HepG2 (cell line): ENCODE measurements around the gene FRMD4A. TPM values are rescaled to one million over a fixed set of nuclear protein-coding genes. Genes with fewer than 3 reads are reported as not detected.

Source experiments
- ATAC-seq: fragments of 200-7000 bp; cut with Tn5 transposase; 3 replicates; pipeline ENCODE4 v1.9.1; 2020; ENCODE audit warnings: mild to moderate bottlenecking, moderate library complexity
- BruUV-seq: library from RNA; stranded (reverse); fragments of 400-500 nt; replicated peaks from 2 replicates; lab custom pipeline; 2021; lab: Mats Ljungman, UMichigan
- CTCF ChIA-PET: fragments of 300-600 bp; formaldehyde crosslinking; extraction: SDS; loops from one replicate; lab custom pipeline; 2021; ENCODE audit warnings: low total read pairs, inconsistent platforms, low intra/inter-chr PET ratio; lab: Yijun Ruan, JAX
- POLR2A ChIA-PET: fragments of 350-600 bp; sonication (Branson Sonifier 250); formaldehyde crosslinking; loops from one replicate; lab custom pipeline; 2020; ENCODE audit warnings: antibody characterized with exemption, inconsistent platforms; lab: Yijun Ruan, JAX
- DNase-seq: peaks from one replicate; pipeline ENCODE4 v3.0.0-alpha.2; 2015; ENCODE audit warnings: low spot score
- FAIRE-seq: peaks from 3 replicates; lab custom pipeline; 2011; peaks lifted over from hg19 to GRCh38; lab: Jason Lieb, UNC
- H2AFZ ChIP-seq: one replicate; pipeline ENCODE4 v1.6.1; 2011; ENCODE audit warnings: low read length, inconsistent platforms
- H3K27ac ChIP-seq: fragments of 300-600 bp; 3 replicates; pipeline ENCODE4 v1.8.0; 2011; ENCODE audit warnings: mixed run types, mild to moderate bottlenecking, mixed read lengths, low read length, inconsistent platforms; ENCODE audit not compliant: insufficient read depth; ENCODE audit errors: extremely low read length
- H3K27me3 ChIP-seq, 2 experiments: fragments of 200-600 bp in 1 of 2; 2 replicates in 1 of 2; 3 replicates in 1 of 2; pipeline versions ENCODE4 v1.6.0 to v1.8.0; 2011; ENCODE audit warnings: low read length in 2 of 2, mild to moderate bottlenecking in 2 of 2, moderate library complexity in 2 of 2, inconsistent platforms in 1 of 2; ENCODE audit not compliant: insufficient read depth in 2 of 2, control insufficient read depth in 1 of 2
- H3K36me3 ChIP-seq, 2 experiments: fragments of 200-600 bp in 1 of 2; replicated peaks in 1 of 2; 2 replicates in 1 of 2; 3 replicates in 1 of 2; pipeline versions ENCODE4 v1.5.1 to v1.8.0; 2011; ENCODE audit warnings: low read length in 2 of 2, inconsistent platforms in 1 of 2; ENCODE audit not compliant: insufficient read depth in 2 of 2, control insufficient read depth in 1 of 2
- H3K4me1 ChIP-seq: 2 replicates; pipeline ENCODE4 v1.5.1; 2012; ENCODE audit warnings: low read length, inconsistent platforms; ENCODE audit not compliant: insufficient read depth
- H3K4me2 ChIP-seq: 2 replicates; pipeline ENCODE4 v1.6.0; 2011; ENCODE audit warnings: low read depth, low read length, inconsistent platforms
- H3K4me3 ChIP-seq, 3 experiments: fragments of 200-600 bp in 1 of 3; sonication (generic), shearing (Covaris generic) in 1 of 3; replicated peaks in 1 of 3; 2 replicates each; pipeline ENCODE4 v1.5.1; 2011 to 2016; ENCODE audit warnings: low read length in 3 of 3, inconsistent platforms in 2 of 3, low read depth in 2 of 3, mild to moderate bottlenecking in 2 of 3, control low read depth in 1 of 3, mixed read lengths in 1 of 3; ENCODE audit not compliant: insufficient read depth in 1 of 3
- H3K79me2 ChIP-seq: one replicate; pipeline ENCODE4 v1.6.1; 2011; ENCODE audit warnings: low read length, inconsistent platforms; ENCODE audit not compliant: insufficient read depth
- H3K9ac ChIP-seq: 2 replicates; pipeline ENCODE4 v1.6.0; 2011; ENCODE audit warnings: mild to moderate bottlenecking, low read depth, low read length, inconsistent platforms; ENCODE audit not compliant: insufficient read depth
- H3K9me3 ChIP-seq: 2 replicates; pipeline ENCODE4 v1.5.1; 2012; ENCODE audit warnings: mild to moderate bottlenecking, low read length
- H4K20me1 ChIP-seq: 2 replicates; pipeline ENCODE4 v1.6.0; 2011; ENCODE audit warnings: inconsistent platforms, mild to moderate bottlenecking, low read length, moderate library complexity; ENCODE audit not compliant: insufficient read depth
- LBX2 ChIP-seq: sonication (generic); formaldehyde crosslinking; IDR thresholded peaks from 2 replicates; pipeline ENCODE4 v1.5.0; 2020; ENCODE audit warnings: missing genetic modification reagents, mild to moderate bottlenecking, borderline replicate concordance
- MEIS1 ChIP-seq: sonication (generic); formaldehyde crosslinking; IDR thresholded peaks from 2 replicates; pipeline ENCODE4 v1.9.0; 2021; ENCODE audit warnings: mild to moderate bottlenecking, missing genetic modification reagents, moderate library complexity, borderline replicate concordance
- NFE2L1 ChIP-seq: sonication (generic); formaldehyde crosslinking; IDR thresholded peaks from 2 replicates; pipeline ENCODE4 v1.4.0; 2020; ENCODE audit warnings: missing genetic modification reagents, mild to moderate bottlenecking, borderline replicate concordance
- NRL ChIP-seq: sonication (generic); formaldehyde crosslinking; IDR thresholded peaks from 2 replicates; pipeline ENCODE4 v1.5.0; 2020; ENCODE audit warnings: missing genetic modification reagents, mild to moderate bottlenecking, moderate library complexity, borderline replicate concordance
- PHF20 ChIP-seq: sonication (generic); formaldehyde crosslinking; IDR thresholded peaks from 2 replicates; pipeline ENCODE4 v1.5.0; 2020; ENCODE audit warnings: mild to moderate bottlenecking, missing genetic modification reagents
- PPARG ChIP-seq: conservative IDR thresholded peaks from 2 replicates; pipeline ENCODE4 v1.6.1; 2016; ENCODE audit warnings: missing biosample characterization, missing genetic modification reagents
- RBFOX2 ChIP-seq: fragments of 200-400 bp; formaldehyde crosslinking; IDR thresholded peaks from 2 replicates; pipeline ENCODE4 v1.6.1; 2017; ENCODE audit warnings: low read depth, mild to moderate bottlenecking, low read length
- SALL1 ChIP-seq: sonication (generic); formaldehyde crosslinking; IDR thresholded peaks from 2 replicates; pipeline ENCODE4 v1.8.0; 2022; ENCODE audit warnings: mild to moderate bottlenecking, missing genetic modification reagents
- THAP8 ChIP-seq: sonication (generic); formaldehyde crosslinking; IDR thresholded peaks from 2 replicates; pipeline ENCODE4 v1.5.1; 2020; ENCODE audit warnings: missing genetic modification reagents, mild to moderate bottlenecking, borderline replicate concordance
- ZBTB20 ChIP-seq: sonication (generic); formaldehyde crosslinking; IDR thresholded peaks from 2 replicates; pipeline ENCODE4 v1.8.1; 2023; ENCODE audit warnings: missing genetic modification reagents, low read depth, mild to moderate bottlenecking, borderline replicate concordance
- ZNF253 ChIP-seq: sonication (generic); formaldehyde crosslinking; IDR thresholded peaks from 2 replicates; pipeline ENCODE4 v1.8.0; 2022; ENCODE audit warnings: mild to moderate bottlenecking, missing genetic modification reagents, borderline replicate concordance
- ZNF598 ChIP-seq: sonication (generic); formaldehyde crosslinking; IDR thresholded peaks from 2 replicates; pipeline ENCODE4 v1.5.1; 2020; ENCODE audit warnings: mild to moderate bottlenecking, missing genetic modification reagents, borderline replicate concordance
- ZNF644 ChIP-seq: IDR thresholded peaks from 2 replicates; pipeline ENCODE4 v1.6.1; 2016; ENCODE audit warnings: low read depth
- WGBS: methylation state at CpG from one replicate; pipeline ENCODE4 v1.1.6; 2017; ENCODE audit warnings: low lambda C conversion rate; 5-methylcytosine and 5-hydroxymethylcytosine counted together
- in situ Hi-C: cut with HindIII; loops from 2 replicates; pipeline ENCODE4 v1.10.0; 2017; ENCODE audit warnings: low pct_unique_long_range_greater_than_20kb; ENCODE audit not compliant: extremely low pct_ligation_motif_present
- intact Hi-C: fragments of 100-400 bp; cut with micrococcal nuclease; formaldehyde crosslinking; loops from one replicate; pipeline ENCODE4 v1.10.0; 2022; ENCODE audit not compliant: unreplicated experiment
- polyA plus RNA-seq, 8 experiments: library from polyadenylated mRNA; depleted of rRNA in 3 of 8; stranded (reverse) in 7 of 8; unstranded in 1 of 8; fragments of >200 nt; fragmentation: Illumina TruSeq in 4 of 8; extraction: Trizol in 4 of 8; gene quantifications; 2 replicates each; pipeline versions ENCODE4 v1.2.1 to v1.2.3, GENCODE V29; 2011 to 2016; ENCODE audit warnings: low read depth in 4 of 8, missing spikeins in 1 of 8, mixed read lengths in 1 of 8; ENCODE audit not compliant: insufficient read depth in 1 of 8
- total RNA-seq, 5 experiments: library from RNA; depleted of rRNA; stranded (reverse); fragments of >200 nt; fragmentation: Illumina TruSeq; extraction: Trizol; gene quantifications; 2 replicates each; pipeline ENCODE4 v1.2.3, GENCODE V29; 2016; ENCODE audit warnings: low read depth in 1 of 5
- TF ChIP-seq, protein P1 (sequence below): sonication (generic); formaldehyde crosslinking; IDR thresholded peaks from 2 replicates; pipeline ENCODE4 v1.9.0; 2022; ENCODE audit warnings: low read depth, missing genetic modification reagents
- TF ChIP-seq, protein P2 (sequence below): IDR thresholded peaks from 2 replicates; pipeline ENCODE4 v1.6.1; 2016

The FRMD4A gene
- total and polyA plus RNA-seq, 2 of the 13 experiments (the other 11 are each of a cell fraction or from before 2014, with no cell fraction given) = 0.09 to 0.26 TPM

DNA sequence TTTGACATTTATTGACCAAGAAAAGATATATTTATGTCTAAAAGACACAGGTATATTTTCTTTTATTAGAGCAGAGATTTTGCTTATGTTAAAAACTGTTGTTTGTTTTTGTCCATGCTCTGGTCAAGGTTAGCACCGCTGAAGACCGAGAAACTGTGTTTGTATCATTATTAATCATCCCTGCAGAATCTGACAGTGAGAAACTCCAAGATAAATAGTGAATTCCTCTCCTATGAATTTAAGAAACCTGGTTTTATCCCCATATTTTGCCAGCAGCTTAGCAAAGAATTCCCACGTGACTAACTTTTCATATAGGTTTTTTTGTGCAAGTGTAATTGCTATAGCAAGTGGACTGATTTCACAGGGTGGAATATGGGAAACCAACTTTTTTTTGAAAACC is 77.6 kb downstream of the FRMD4A start:
- CTCF ChIA-PET = no interaction called here
- Histone ChIP-seq H3K9ac (no peak overlapping the region), H3K4me2 (no peak overlapping the region), H3K4me3 (no peak overlapping the region), H3K79me2 (no peaks in the 10 kb centered on the region), H3K4me1 (no peaks in the 10 kb centered on the region), H3K9me3 (no peaks in the 10 kb centered on the region; the same call in 1 of the 2 replicates), H3K27ac (no peak overlapping the region), H3K36me3 (no peaks in the 10 kb centered on the region), H2AFZ (no peak overlapping the region), H3K27me3 (no peaks in the 10 kb centered on the region; a peak in 1 of 5 replicates), H4K20me1 (no peaks in the 10 kb centered on the region)
- under 1% methylated on average over 3 of the region's 3 CpGs for WGBS
- POLR2A ChIA-PET = no interaction called here
- in situ Hi-C loops = no loop called here
- no TSS peak for BruUV-seq
- no peak for FAIRE-seq
- no peak for ATAC-seq
- TF ChIP-seq ZBTB20 (no peak), MEIS1 (no peak), NFE2L1 (CRISPR knock-in tag) (no peak), THAP8 (CRISPR knock-in tag) (no peak), NRL (CRISPR knock-in tag) (no peak), PPARG (no peak), PHF20 (CRISPR knock-in tag) (no peak), ZNF644 (CRISPR knock-in tag) (no peak), ZNF253 (no peak), RBFOX2 (no peak), ZNF598 (CRISPR knock-in tag) (no peak), SALL1 (CRISPR knock-in tag) (no peak), LBX2 (CRISPR knock-in tag) (no peak)
- TF ChIP-seq, protein P1, sequence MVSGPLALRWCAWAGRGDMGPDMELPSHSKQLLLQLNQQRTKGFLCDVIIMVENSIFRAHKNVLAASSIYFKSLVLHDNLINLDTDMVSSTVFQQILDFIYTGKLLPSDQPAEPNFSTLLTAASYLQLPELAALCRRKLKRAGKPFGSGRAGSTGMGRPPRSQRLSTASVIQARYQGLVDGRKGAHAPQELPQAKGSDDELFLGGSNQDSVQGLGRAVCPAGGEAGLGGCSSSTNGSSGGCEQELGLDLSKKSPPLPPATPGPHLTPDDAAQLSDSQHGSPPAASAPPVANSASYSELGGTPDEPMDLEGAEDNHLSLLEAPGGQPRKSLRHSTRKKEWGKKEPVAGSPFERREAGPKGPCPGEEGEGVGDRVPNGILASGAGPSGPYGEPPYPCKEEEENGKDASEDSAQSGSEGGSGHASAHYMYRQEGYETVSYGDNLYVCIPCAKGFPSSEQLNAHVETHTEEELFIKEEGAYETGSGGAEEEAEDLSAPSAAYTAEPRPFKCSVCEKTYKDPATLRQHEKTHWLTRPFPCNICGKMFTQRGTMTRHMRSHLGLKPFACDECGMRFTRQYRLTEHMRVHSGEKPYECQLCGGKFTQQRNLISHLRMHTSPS = no peak
- TF ChIP-seq, protein P2, sequence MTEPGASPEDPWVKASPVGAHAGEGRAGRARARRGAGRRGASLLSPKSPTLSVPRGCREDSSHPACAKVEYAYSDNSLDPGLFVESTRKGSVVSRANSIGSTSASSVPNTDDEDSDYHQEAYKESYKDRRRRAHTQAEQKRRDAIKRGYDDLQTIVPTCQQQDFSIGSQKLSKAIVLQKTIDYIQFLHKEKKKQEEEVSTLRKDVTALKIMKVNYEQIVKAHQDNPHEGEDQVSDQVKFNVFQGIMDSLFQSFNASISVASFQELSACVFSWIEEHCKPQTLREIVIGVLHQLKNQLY (CRISPR knock-in tag) = no peak
- TF ChIP-seq, all 625 proteins: peak for 0
- intact Hi-C loops = no loop called here
- no peak for DNase-seq
